SK-N-SH treated with all-trans-retinoic acid at 6 μM for 48 hours (cell line): ENCODE results near the gene WAPL.

Experiments used
- BACH2 ChIP-seq: fragments of 250-450 bp; sonication (Bioruptor Pico); IDR thresholded peaks from 2 replicates; pipeline ENCODE4 v1.9.0; 2021; ENCODE audit warnings: mild to moderate bottlenecking, borderline replicate concordance
- ESRRG ChIP-seq: fragments of 250-450 bp; sonication (Bioruptor Pico); IDR thresholded peaks from 2 replicates; pipeline ENCODE4 v1.6.1; 2021; ENCODE audit warnings: mild to moderate bottlenecking
- OSR1 ChIP-seq: fragments of 250-450 bp; sonication (Bioruptor Pico); IDR thresholded peaks from 2 replicates; pipeline ENCODE4 v1.8.0; 2022; ENCODE audit warnings: moderate library complexity, mild to moderate bottlenecking, inconsistent platforms
- RARB ChIP-seq: fragments of 250-450 bp; sonication (Bioruptor Pico); IDR thresholded peaks from 2 replicates; pipeline ENCODE4 v1.8.0; 2021; ENCODE audit warnings: mild to moderate bottlenecking, moderate library complexity
- TOX ChIP-seq: fragments of 250-450 bp; sonication (Bioruptor Pico); IDR thresholded peaks from 2 replicates; pipeline ENCODE4 v1.8.0; 2021; ENCODE audit warnings: mild to moderate bottlenecking, moderate library complexity, borderline replicate concordance
- ZNF565 ChIP-seq: fragments of 450-650 bp; formaldehyde crosslinking; conservative IDR thresholded peaks from 2 replicates; pipeline ENCODE4 v1.5.0; 2020; ENCODE audit warnings: low read depth, mild to moderate bottlenecking, moderate library complexity
- TF ChIP-seq, protein P1 (sequence below): fragments of 250-450 bp; sonication (Bioruptor Pico); IDR thresholded peaks from 2 replicates; pipeline ENCODE4 v1.5.0; 2020; ENCODE audit warnings: mild to moderate bottlenecking, moderate library complexity

DNA sequence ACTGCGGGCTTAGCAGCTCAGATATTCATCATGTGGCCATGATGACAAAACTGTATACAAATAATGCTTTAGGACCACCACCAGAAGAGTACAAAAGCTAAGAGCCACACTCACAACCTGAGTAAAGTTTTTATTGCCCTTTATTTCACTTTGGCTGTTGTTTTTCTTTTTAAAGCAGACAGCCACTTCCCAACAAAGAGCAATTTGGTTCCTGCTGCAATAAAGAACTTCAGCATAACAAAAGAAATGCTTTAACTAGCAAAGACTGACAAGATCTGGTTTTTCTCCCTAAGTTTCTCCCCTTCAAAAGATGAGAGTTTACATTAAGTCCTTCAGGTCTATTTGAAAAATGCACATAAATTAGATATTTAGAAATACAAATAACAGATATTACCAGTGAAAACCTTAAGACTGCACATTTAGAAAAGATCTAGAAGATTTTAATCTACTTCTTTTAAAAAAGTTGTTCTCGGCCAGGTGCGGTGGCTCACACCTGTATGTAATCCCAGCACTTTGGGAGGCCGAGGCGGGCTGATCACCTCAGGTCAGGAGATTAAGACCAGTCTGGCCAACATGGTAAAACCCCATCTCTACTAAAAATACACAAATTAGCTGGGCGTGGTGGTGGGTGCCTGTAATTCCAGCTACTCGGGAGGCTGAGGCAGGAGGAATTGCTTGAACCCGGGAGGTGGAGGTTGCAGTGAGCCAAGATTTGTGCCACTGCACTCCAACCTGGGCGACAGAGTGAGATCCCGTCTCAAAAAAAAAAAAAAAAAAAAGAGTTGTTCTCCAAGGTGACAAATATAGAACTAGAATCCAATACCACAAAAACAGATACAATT is 59.4 kb downstream of the WAPL start:
- no peak for TF ChIP-seq RARB (CRISPR knock-in tag)
- no peak for TF ChIP-seq OSR1 (CRISPR knock-in tag)
- TF ChIP-seq ESRRG, result no peak
- no peak for TF ChIP-seq TOX
- no peak for TF ChIP-seq BACH2
- TF ChIP-seq, protein P1, sequence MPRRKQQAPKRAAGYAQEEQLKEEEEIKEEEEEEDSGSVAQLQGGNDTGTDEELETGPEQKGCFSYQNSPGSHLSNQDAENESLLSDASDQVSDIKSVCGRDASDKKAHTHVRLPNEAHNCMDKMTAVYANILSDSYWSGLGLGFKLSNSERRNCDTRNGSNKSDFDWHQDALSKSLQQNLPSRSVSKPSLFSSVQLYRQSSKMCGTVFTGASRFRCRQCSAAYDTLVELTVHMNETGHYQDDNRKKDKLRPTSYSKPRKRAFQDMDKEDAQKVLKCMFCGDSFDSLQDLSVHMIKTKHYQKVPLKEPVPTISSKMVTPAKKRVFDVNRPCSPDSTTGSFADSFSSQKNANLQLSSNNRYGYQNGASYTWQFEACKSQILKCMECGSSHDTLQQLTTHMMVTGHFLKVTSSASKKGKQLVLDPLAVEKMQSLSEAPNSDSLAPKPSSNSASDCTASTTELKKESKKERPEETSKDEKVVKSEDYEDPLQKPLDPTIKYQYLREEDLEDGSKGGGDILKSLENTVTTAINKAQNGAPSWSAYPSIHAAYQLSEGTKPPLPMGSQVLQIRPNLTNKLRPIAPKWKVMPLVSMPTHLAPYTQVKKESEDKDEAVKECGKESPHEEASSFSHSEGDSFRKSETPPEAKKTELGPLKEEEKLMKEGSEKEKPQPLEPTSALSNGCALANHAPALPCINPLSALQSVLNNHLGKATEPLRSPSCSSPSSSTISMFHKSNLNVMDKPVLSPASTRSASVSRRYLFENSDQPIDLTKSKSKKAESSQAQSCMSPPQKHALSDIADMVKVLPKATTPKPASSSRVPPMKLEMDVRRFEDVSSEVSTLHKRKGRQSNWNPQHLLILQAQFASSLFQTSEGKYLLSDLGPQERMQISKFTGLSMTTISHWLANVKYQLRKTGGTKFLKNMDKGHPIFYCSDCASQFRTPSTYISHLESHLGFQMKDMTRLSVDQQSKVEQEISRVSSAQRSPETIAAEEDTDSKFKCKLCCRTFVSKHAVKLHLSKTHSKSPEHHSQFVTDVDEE (CRISPR knock-in tag), result no peak
- TF ChIP-seq ZNF565 (CRISPR knock-in tag), result no peak
